ENCODE results near the gene XXYLT1.

- TF ChIP-seq CTCF (IDR thresholded peaks at IDR 0.05) = no peak
- TF ChIP-seq POLR2A (IDR thresholded peaks at IDR 0.05) = no peak
Measured at GRCh38 chr3:195036574-195036973, 234.4 kb downstream of the XXYLT1 start.
